K562 (cell line): ENCODE data around the gene STX3. TPM values are rescaled to one million over a fixed set of nuclear protein-coding genes. Genes with fewer than 3 reads are reported as not detected.

ENCODE experiments used
- ATF6 ChIP-seq: sonication (generic); formaldehyde crosslinking; IDR thresholded peaks from 2 replicates; pipeline ENCODE4 v1.4.0; 2020; ENCODE audit warnings: mild to moderate bottlenecking, missing genetic modification reagents
- BACH1 ChIP-seq: fragments of 200-800 bp; sonication (Bioruptor generic); IDR thresholded peaks from 2 replicates; pipeline ENCODE4 v1.6.1; 2016; ENCODE audit warnings: missing genetic modification characterization, missing compliant biosample characterization
- BHLHE40 ChIP-seq: IDR thresholded peaks from 2 replicates; pipeline ENCODE4 v1.6.1; 2011; ENCODE audit warnings: low read length, improper control_type of control experiment
- COPS2 ChIP-seq: fragments of 450-650 bp; conservative IDR thresholded peaks from 2 replicates; pipeline ENCODE4 v1.6.1; 2016; ENCODE audit warnings: mild to moderate bottlenecking, moderate library complexity
- CREBBP ChIP-seq: IDR thresholded peaks from one replicate; pipeline ENCODE4 v1.6.1; 2012; ENCODE audit warnings: low read depth, mild to moderate bottlenecking, control low read depth, inconsistent platforms, low read length
- CTCFL ChIP-seq: IDR thresholded peaks from 2 replicates; pipeline ENCODE4 v1.6.1; 2011; ENCODE audit warnings: borderline replicate concordance, low read depth, mild to moderate bottlenecking, moderate library complexity, low read length; ENCODE audit not compliant: insufficient read depth, poor library complexity, severe bottlenecking
- DNMT1 ChIP-seq: fragments of 450-650 bp; IDR thresholded peaks from 2 replicates; pipeline ENCODE4 v1.6.1; 2016; ENCODE audit warnings: antibody characterized with exemption, mild to moderate bottlenecking
- HCFC1 ChIP-seq: IDR thresholded peaks from 2 replicates; pipeline ENCODE4 v1.6.1; 2012; ENCODE audit warnings: low read depth, low read length, improper control_type of control experiment
- HNRNPL ChIP-seq: fragments of 200-400 bp; formaldehyde crosslinking; IDR thresholded peaks from 2 replicates; pipeline ENCODE4 v1.6.1; 2017; ENCODE audit warnings: low read depth, mild to moderate bottlenecking, low read length
- ID3 ChIP-seq, 2 experiments: fragments of 250-450 bp in 1 of 2; fragments of 450-650 bp in 1 of 2; sonication (Bioruptor Pico) in 1 of 2; IDR thresholded peaks; 2 replicates each; pipeline versions ENCODE4 v1.6.1 to v1.8.0; 2016 to 2021; ENCODE audit warnings: mild to moderate bottlenecking in 2 of 2, moderate library complexity in 2 of 2, missing compliant biosample characterization in 1 of 2, missing genetic modification characterization in 1 of 2
- KAT8 ChIP-seq: fragments of 450-650 bp; IDR thresholded peaks from 2 replicates; pipeline ENCODE4 v1.6.1; 2016; ENCODE audit warnings: low read depth, mild to moderate bottlenecking
- MECOM ChIP-seq: fragments of 250-450 bp; sonication (Bioruptor Pico); IDR thresholded peaks from 2 replicates; pipeline ENCODE4 v1.8.0; 2022; ENCODE audit warnings: inconsistent platforms
- MEIS2 ChIP-seq: fragments of 450-650 bp; IDR thresholded peaks from 2 replicates; pipeline ENCODE4 v1.6.1; 2014; ENCODE audit warnings: mild to moderate bottlenecking; ENCODE audit not compliant: partially characterized antibody
- SIN3B ChIP-seq: fragments of 450-650 bp; IDR thresholded peaks from 2 replicates; pipeline ENCODE4 v1.6.1; 2017; ENCODE audit warnings: low read depth, mild to moderate bottlenecking, moderate library complexity
- SNRNP70 ChIP-seq: fragments of 200-400 bp; formaldehyde crosslinking; optimal IDR thresholded peaks from 2 replicates; pipeline ENCODE3; 2017; ENCODE audit warnings: low read depth, low read length
- STAT6 ChIP-seq: sonication (generic); formaldehyde crosslinking; IDR thresholded peaks from 2 replicates; pipeline ENCODE4 v1.8.1; 2023; ENCODE audit warnings: mild to moderate bottlenecking, missing genetic modification reagents
- USF1 ChIP-seq: sonication (generic); formaldehyde crosslinking; IDR thresholded peaks from 2 replicates; pipeline ENCODE4 v1.9.0; 2022; ENCODE audit warnings: mild to moderate bottlenecking, missing genetic modification reagents
- ZC3H11A ChIP-seq: IDR thresholded peaks from 2 replicates; pipeline ENCODE4 v1.6.1; 2012; ENCODE audit warnings: low read depth, low read length, improper control_type of control experiment
- ZC3H8 ChIP-seq: fragments of 450-650 bp; IDR thresholded peaks from 2 replicates; pipeline ENCODE4 v1.6.1; 2017
- ZNF134 ChIP-seq: fragments of 250-450 bp; sonication (Bioruptor Pico); conservative IDR thresholded peaks from 2 replicates; pipeline ENCODE4 v1.4.0; 2020
- ZNF696 ChIP-seq: fragments of 250-450 bp; sonication (Bioruptor Pico); conservative IDR thresholded peaks from 2 replicates; pipeline ENCODE4 v1.4.0; 2020; ENCODE audit warnings: mild to moderate bottlenecking, moderate library complexity
- ZZZ3 ChIP-seq: fragments of 450-650 bp; IDR thresholded peaks from 2 replicates; pipeline ENCODE4 v1.6.1; 2016; ENCODE audit warnings: antibody characterized with exemption, mild to moderate bottlenecking, moderate library complexity
- polyA plus RNA-seq, 8 experiments: library from polyadenylated mRNA; depleted of rRNA in 4 of 8; stranded (reverse) in 5 of 8; unstranded in 3 of 8; fragments of >200 nt; fragmentation: Nextera tagmentation in 2 of 8; fragmentation: Illumina TruSeq in 1 of 8; extraction: Ambion mirVana in 2 of 8; extraction: Trizol in 1 of 8; gene quantifications; 2 replicates each; pipeline versions ENCODE4 v1.2.1 to v1.2.3, GENCODE V29; 2011 to 2014; ENCODE audit warnings: inconsistent platforms in 1 of 8, missing spikeins in 1 of 8
- total RNA-seq, 7 experiments: library from RNA; depleted of rRNA in 6 of 7; stranded (reverse); fragments of >200 nt in 6 of 7; fragmentation: Illumina TruSeq in 2 of 7; extraction: Trizol in 2 of 7; gene quantifications; 2 replicates each; pipeline versions ENCODE4 v1.2.1 to v1.2.3, GENCODE V29; 2011 to 2021; ENCODE audit warnings: low replicate concordance in 1 of 7

Gene STX3
- total and polyA plus RNA-seq, 9 of the 15 experiments (the other 6 are each of a cell fraction or from before 2014, with no cell fraction given) = 12.0 to 91.6 (median 48.7) TPM

- TF ChIP-seq ATF6 (CRISPR knock-in tag) (no peak), ZZZ3 (no peak), BACH1 (tag) (no peak), ZC3H11A (no peak), CREBBP (no peak), HNRNPL (no peak), ID3 (CRISPR knock-in tag; IDR thresholded peaks at IDR 0.05) (no peak), ID3 (tag; IDR thresholded peaks at IDR 0.05) (no peak), KAT8 (no peak), SNRNP70 (no peak), USF1 (CRISPR knock-in tag) (no peak), MEIS2 (peak; percentile 42), ZC3H8 (no peak), MECOM (CRISPR knock-in tag) (no peak), SIN3B (no peak), BHLHE40 (peak; percentile 54; the same call in 1 of the 2 replicates), COPS2 (no peak), ZNF134 (CRISPR knock-in tag) (no peak), ZNF696 (CRISPR knock-in tag) (no peak), CTCFL (no peak), STAT6 (CRISPR knock-in tag) (no peak), DNMT1 (no peak), HCFC1 (no peak)
Observed at GRCh38 chr11:59766542-59767224, 11.5 kb downstream of the STX3 start (continued).
